LNCAP (cell line): ENCODE results near the gene GZF1.

ENCODE experiments used
- CTCF ChIP-seq: fragments of 450-650 bp; IDR thresholded peaks from 2 replicates; pipeline ENCODE4 v1.5.1; 2017; ENCODE audit warnings: mild to moderate bottlenecking

Gene GZF1

GRCh38 chr20:23404196-23404595, 42.2 kb downstream of the GZF1 start:
- no peak for TF ChIP-seq CTCF

GRCh38 chr20:23406880-23407279, 44.9 kb downstream of the GZF1 start:
- no peak for TF ChIP-seq CTCF

GRCh38 chr20:23407781-23408464, 45.9 kb downstream of the GZF1 start:
- TF ChIP-seq CTCF: no peak

DNA sequence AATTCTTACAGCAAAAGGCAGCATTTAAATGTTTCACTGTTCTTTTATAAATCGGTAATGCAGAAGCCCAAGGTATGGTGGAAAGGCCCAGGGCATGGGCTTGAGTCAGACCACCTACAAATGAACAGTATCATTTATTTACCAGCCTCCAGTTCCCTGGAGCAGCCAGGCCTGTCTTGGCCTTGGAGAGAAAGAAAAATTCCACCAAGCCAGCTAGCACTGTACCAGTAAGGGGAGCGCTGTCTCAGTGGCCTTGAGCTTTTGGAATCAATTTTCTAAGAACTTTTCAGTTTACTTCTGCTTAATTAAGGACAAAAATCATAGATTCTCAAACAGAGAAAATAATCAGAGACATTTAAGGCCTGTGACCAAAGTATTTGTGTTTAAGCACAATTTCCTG, 47.0 kb downstream of the GZF1 start:
- no peak for TF ChIP-seq CTCF

DNA sequence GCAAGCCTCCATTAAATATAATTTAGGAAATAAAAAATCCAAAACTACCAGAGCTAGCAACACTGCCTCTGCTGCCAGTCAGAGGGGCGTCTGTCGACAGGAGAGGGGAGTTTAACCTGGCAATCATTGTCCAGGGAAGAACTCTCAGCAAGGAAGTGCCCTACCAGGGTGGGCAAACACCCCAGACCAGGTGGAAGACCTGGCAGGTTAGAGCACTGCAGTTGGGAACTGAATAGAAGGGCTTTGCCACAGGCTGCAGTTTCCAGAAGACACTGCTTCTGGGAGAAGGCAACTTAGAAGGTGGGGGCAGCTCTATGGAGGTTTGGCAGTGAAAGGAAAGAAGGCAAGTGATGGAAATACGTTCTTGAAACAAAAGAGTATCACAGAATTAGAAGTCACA, 47.8 kb downstream of the GZF1 start:
- TF ChIP-seq CTCF: no peak

GRCh38 chr20:23410916-23411695, 49.1 kb downstream of the GZF1 start:
- no peak for TF ChIP-seq CTCF

- no peak for TF ChIP-seq CTCF
These were observed 50.0 kb downstream of the GZF1 start for GRCh38 chr20:23412026-23412425.
